ENCODE data around the gene PAOX.
A peak's percentile ranks its signal among the peaks of the same experiment; 100 is the strongest.

PAOX gene

GRCh38 chr10:133379152-133379800 lies at the start of gene PAOX:
TSS of gene PAOX (plus strand) at chr10:133379262. CDS start at chr10:133379317, 55 bp downstream.
- in situ Hi-C loops (cut with MboI; ENCODE audit: low sequenced_read_pairs, unreplicated experiment) = no loop called here
- peak; percentile 88 for DNase-seq (ENCODE audit: low spot score)
- TF ChIP-seq CTCF (IDR thresholded peaks at IDR 0.05; ENCODE audit: borderline replicate concordance, control extremely low read depth, extremely low read depth, insufficient read depth, missing control alignments) = no peak

- in situ Hi-C loops (cut with MboI; ENCODE audit: low sequenced_read_pairs, unreplicated experiment) = no loop called here
- peak; percentile 92 for DNase-seq (ENCODE audit: low spot score)
- TF ChIP-seq CTCF (IDR thresholded peaks at IDR 0.05; ENCODE audit: borderline replicate concordance, control extremely low read depth, extremely low read depth, insufficient read depth, missing control alignments) = peak; percentile 94
These were observed 49.4 kb upstream of the PAOX start for GRCh38 chr10:133329491-133330202.

- in situ Hi-C loops (cut with MboI; ENCODE audit: low sequenced_read_pairs, unreplicated experiment) = no loop called here
- TF ChIP-seq CTCF (IDR thresholded peaks at IDR 0.05; ENCODE audit: borderline replicate concordance, control extremely low read depth, extremely low read depth, insufficient read depth, missing control alignments) = no peak
- DNase-seq (ENCODE audit: low spot score) = no peak
These were observed 45.9 kb upstream of the PAOX start for GRCh38 chr10:133332936-133333699.

GRCh38 chr10:133334503-133335245 lies 44.4 kb upstream of the PAOX start:
- peak; percentile 41 for DNase-seq (ENCODE audit: low spot score)
- in situ Hi-C loops (cut with MboI; ENCODE audit: low sequenced_read_pairs, unreplicated experiment) = no loop called here
- no peak for TF ChIP-seq CTCF (IDR thresholded peaks at IDR 0.05; ENCODE audit: borderline replicate concordance, control extremely low read depth, extremely low read depth, insufficient read depth, missing control alignments)

- in situ Hi-C loops (cut with MboI; ENCODE audit: low sequenced_read_pairs, unreplicated experiment) = no loop called here
These were observed 43.6 kb upstream of the PAOX start for GRCh38 chr10:133335246-133336117.

More at GRCh38 chr10:133335246-133336117, 43.6 kb upstream of the PAOX start:
- TF ChIP-seq CTCF (IDR thresholded peaks at IDR 0.05; ENCODE audit: borderline replicate concordance, control extremely low read depth, extremely low read depth, insufficient read depth, missing control alignments) = no peak
- DNase-seq (ENCODE audit: low spot score) = peak; percentile 83

Measured in GM13976 (cell line).